ENCODE data around the gene DPH3.
A peak's percentile ranks its signal among the peaks of the same experiment; 100 is the strongest.

Gene DPH3

GRCh38 chr3:16251316-16252085, 13.2 kb downstream of the DPH3 start:
- no peak for DNase-seq (ENCODE audit: low read depth)
- H3K4me3 ChIP-seq (replicated peaks; ENCODE audit: low read depth, low read length): no peak overlapping the region
- TF ChIP-seq CTCF (IDR thresholded peaks at IDR 0.05; ENCODE audit: low read length, missing control alignments): no peak

GRCh38 chr3:16249886-16250285, 14.9 kb downstream of the DPH3 start:
- no peak for TF ChIP-seq CTCF (IDR thresholded peaks at IDR 0.05; ENCODE audit: low read length, missing control alignments)
- no peak for DNase-seq (ENCODE audit: low read depth)
- no peak overlapping the region for H3K4me3 ChIP-seq (replicated peaks; ENCODE audit: low read depth, low read length)

GRCh38 chr3:16249336-16249735, 15.4 kb downstream of the DPH3 start:
- peak; percentile 54 for TF ChIP-seq CTCF (IDR thresholded peaks at IDR 0.05; ENCODE audit: low read length, missing control alignments)
- H3K4me3 ChIP-seq (replicated peaks; ENCODE audit: low read depth, low read length): no peak overlapping the region
- peak; percentile 55 for DNase-seq (ENCODE audit: low read depth)

GRCh38 chr3:16248556-16248955, 16.2 kb downstream of the DPH3 start:
- no peak for TF ChIP-seq CTCF (IDR thresholded peaks at IDR 0.05; ENCODE audit: low read length, missing control alignments)
- DNase-seq (ENCODE audit: low read depth): no peak
- no peak overlapping the region for H3K4me3 ChIP-seq (replicated peaks; ENCODE audit: low read depth, low read length)

- peak; percentile 91 for DNase-seq (ENCODE audit: low read depth)
- H3K4me3 ChIP-seq (replicated peaks; ENCODE audit: low read depth, low read length): no peak overlapping the region
- TF ChIP-seq CTCF (IDR thresholded peaks at IDR 0.05; ENCODE audit: low read length, missing control alignments): peak; percentile 91
Observed at GRCh38 chr3:16247282-16248061, 17.3 kb downstream of the DPH3 start.

GRCh38 chr3:16245609-16246008, 19.1 kb downstream of the DPH3 start:
- DNase-seq (ENCODE audit: low read depth): no peak
- TF ChIP-seq CTCF (IDR thresholded peaks at IDR 0.05; ENCODE audit: low read length, missing control alignments): no peak
- no peak overlapping the region for H3K4me3 ChIP-seq (replicated peaks; ENCODE audit: low read depth, low read length)
